GM12865 (cell line): Measurements from ENCODE around the gene NAT14.

Experiments used
- DNase-seq: peaks from one replicate; pipeline ENCODE4 v3.0.0; 2010; ENCODE audit warnings: low read depth
- H3K4me3 ChIP-seq: 2 replicates; pipeline ENCODE4 v1.5.1; 2011; ENCODE audit warnings: mild to moderate bottlenecking, low read depth, low read length, control low read depth
- TF ChIP-seq, protein P1 (sequence below): IDR thresholded peaks from 2 replicates; pipeline ENCODE4 v1.5.1; 2011; ENCODE audit warnings: low read length, control low read depth, low read depth, inconsistent platforms; ENCODE audit not compliant: insufficient read depth; ENCODE audit errors: missing control alignments

NAT14 gene

DNA sequence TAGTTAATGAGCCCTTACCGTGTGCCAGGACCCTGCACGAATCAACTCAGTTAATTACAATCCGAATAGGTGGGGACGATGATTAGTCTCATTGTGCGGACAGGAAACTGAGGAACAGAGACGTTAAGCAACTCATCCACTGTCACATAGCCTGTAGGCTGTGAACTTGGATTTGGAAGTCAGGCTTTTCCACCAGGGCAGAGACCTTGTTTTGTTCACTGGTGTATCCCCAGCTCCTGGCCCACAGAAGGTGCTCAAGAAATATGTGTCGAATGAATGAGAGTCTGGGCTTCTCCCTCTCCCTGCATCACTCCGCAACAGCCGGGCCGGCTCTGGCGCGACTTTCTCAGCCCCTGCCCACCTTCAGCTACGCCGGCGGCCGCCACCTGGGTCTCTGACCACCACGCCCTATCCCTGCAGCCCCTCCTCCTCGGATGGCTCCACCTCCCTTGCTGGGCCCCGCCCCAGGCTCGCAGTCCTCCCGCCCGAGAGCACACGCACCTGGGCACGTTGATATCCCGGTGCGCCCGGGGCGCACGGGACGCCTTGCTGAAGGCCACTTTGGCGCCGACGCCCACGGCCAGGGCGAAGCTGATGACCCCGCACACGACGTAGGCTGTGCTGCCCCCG lies 43.2 kb upstream of the NAT14 start:
- H3K4me3 ChIP-seq: no peak overlapping the region
- no peak for DNase-seq
- TF ChIP-seq, protein P1, sequence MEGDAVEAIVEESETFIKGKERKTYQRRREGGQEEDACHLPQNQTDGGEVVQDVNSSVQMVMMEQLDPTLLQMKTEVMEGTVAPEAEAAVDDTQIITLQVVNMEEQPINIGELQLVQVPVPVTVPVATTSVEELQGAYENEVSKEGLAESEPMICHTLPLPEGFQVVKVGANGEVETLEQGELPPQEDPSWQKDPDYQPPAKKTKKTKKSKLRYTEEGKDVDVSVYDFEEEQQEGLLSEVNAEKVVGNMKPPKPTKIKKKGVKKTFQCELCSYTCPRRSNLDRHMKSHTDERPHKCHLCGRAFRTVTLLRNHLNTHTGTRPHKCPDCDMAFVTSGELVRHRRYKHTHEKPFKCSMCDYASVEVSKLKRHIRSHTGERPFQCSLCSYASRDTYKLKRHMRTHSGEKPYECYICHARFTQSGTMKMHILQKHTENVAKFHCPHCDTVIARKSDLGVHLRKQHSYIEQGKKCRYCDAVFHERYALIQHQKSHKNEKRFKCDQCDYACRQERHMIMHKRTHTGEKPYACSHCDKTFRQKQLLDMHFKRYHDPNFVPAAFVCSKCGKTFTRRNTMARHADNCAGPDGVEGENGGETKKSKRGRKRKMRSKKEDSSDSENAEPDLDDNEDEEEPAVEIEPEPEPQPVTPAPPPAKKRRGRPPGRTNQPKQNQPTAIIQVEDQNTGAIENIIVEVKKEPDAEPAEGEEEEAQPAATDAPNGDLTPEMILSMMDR: no peak

- H3K4me3 ChIP-seq: no peak overlapping the region
- no peak for DNase-seq
- TF ChIP-seq, protein P1: no peak
Measured at GRCh38 chr19:55442372-55442961, 42.5 kb upstream of the NAT14 start.

DNA sequence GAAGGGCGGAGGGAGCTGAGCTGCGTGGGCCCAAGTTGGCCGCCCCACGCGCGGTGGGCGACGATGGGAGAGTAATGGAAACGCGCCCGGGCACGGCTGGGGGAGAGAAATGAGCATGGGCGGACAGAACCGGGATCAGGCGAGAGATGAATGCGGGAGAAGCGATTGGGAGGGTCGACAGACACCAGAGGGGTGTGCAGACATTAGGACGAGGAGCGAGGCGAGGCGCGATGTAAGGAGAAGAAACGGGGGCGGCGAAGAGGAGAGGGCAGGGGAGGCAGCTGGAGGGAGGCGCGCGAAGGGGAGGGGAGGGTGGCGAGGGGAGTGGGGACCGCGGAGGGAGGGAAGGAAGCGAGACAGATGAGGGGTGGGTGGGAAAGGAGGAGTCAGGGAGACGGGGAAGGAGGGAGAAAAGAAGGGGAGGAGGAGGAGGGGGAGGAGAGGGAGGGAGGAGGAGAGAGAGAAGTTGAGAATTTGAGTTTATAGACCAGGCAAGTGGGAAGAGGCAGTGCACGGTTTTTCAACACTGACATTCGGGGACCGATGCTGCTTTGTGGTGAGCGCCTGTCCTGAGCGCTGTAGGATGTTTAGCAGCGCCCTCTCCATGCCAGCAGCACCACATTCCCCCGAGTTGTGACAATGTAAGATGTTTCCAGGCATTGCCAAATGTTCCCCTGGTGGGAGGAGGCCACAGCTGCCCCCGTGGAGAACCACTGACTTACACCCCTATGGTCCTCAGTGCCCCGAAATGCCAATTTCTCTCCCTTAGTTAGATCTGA lies 41.8 kb upstream of the NAT14 start, which contains the start of gene SHISA7:
SHISA7 (minus strand) TSS at position 256 of the 779 bp plus-strand sequence. CDS start 437 bp downstream, outside the sequence.
- no peak for DNase-seq
- TF ChIP-seq, protein P1: no peak
- no peak within 1 kb of the TSS for H3K4me3 ChIP-seq

DNA sequence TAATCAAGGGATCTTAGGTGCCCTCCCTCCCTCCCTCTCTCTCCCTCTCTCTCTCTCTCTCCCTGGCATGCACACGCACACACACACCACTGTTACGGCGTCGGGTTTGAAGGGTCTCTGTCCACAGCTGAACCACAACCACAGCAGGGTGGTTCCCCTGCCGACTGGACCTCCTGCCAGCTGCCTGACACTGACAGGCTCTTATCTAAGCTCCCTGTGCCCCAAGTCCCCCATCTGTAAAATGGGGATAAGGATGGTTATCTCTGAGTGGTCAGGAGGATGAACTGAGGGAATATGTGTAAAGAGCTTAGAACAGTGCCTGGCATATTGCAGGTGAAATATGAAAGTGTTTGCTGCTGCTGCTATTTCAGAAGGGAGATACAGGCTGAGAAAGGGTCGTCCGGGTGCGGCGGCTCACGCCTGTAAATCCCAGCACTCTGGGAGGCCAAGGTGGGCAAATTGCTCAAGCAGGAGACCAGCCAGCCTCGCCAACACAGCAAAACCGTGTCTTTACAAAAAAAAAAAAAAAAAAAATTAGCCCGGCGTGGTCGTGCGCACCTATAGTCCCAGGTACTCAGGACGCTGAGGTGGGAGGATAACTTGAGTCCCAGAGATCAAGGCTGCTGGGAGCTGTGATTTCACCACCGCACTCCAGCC lies 41.0 kb upstream of the NAT14 start:
- TF ChIP-seq, protein P1: no peak
- DNase-seq: no peak
- no peak overlapping the region for H3K4me3 ChIP-seq

DNA sequence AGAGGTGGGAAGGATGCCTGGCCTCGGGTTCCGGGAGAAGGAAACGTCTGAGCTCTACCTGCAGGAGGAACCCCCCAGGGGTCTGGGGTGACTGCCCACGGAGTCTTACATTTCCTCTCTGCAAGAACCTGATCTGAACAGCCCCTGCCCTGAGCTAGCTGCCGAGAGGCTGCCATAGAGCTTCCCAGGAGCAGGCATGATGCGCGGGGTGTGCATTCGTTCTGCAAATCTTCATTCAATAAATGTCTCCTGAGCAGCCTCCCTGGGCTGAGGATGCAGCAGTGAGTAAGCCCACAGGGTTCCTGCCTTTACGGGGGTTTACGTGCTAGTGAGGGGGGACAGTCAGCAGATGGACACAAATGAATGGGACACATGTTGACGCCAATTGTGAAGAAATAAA lies 40.3 kb upstream of the NAT14 start:
- H3K4me3 ChIP-seq: no peak overlapping the region
- no peak for DNase-seq
- TF ChIP-seq, protein P1: no peak

GRCh38 chr19:55446060-55446459 lies 38.9 kb upstream of the NAT14 start:
- DNase-seq: no peak
- H3K4me3 ChIP-seq: no peak overlapping the region
- TF ChIP-seq, protein P1: no peak
